ENCODE results near the gene TUBG2. TPM values are rescaled to one million over a fixed set of nuclear protein-coding genes. Genes with fewer than 3 reads are reported as not detected.

The TUBG2 gene
- total RNA-seq, 1 experiment from 2014 or later: 26.1 TPM

GRCh38 chr17:42673266-42673884, 14.3 kb downstream of the TUBG2 start:
- Mint-ChIP-seq H3K36me3 (ENCODE audit: insufficient read depth, unreplicated experiment) (peaks cover 86% of the 10 kb centered on the region), H3K27me3 (ENCODE audit: unreplicated experiment) (no peaks in the 10 kb centered on the region), H3K27ac (ENCODE audit: unreplicated experiment) (no peak overlapping the region), H3K4me3 (ENCODE audit: low read depth, unreplicated experiment) (no peak overlapping the region), H3K4me1 (ENCODE audit: low read depth, unreplicated experiment) (peaks cover 34% of the 10 kb centered on the region), H3K9me3 (ENCODE audit: low read depth, unreplicated experiment) (no peaks in the 10 kb centered on the region)
- DNase-seq: no peak
- CTCF ChIA-PET: interaction anchor here (0.8 to 2.3 kb wide), 3 partner anchors 10 to 55 kb away, joined by 3 to 8 read pairs (median 5); no protein-coding TSS in a partner anchor
- no peak for TF ChIP-seq CTCF (IDR thresholded peaks at IDR 0.05; ENCODE audit: unreplicated experiment)
- BruUV-seq (replicated peaks): no TSS peak
- intact Hi-C loops (cut with micrococcal nuclease; ENCODE audit: unreplicated experiment): loop anchor here (10.0 kb wide), 1 partner anchor 91 kb away; the partner anchor contains the start of gene RAMP2

- Mint-ChIP-seq H3K27me3 (ENCODE audit: unreplicated experiment) (no peaks in the 10 kb centered on the region), H3K36me3 (ENCODE audit: insufficient read depth, unreplicated experiment) (peaks cover 86% of the 10 kb centered on the region), H3K4me3 (ENCODE audit: low read depth, unreplicated experiment) (peak overlapping the region; percentile 93), H3K4me1 (ENCODE audit: low read depth, unreplicated experiment) (peaks cover 31% of the 10 kb centered on the region), H3K27ac (ENCODE audit: unreplicated experiment) (peak overlapping the region; percentile 43), H3K9me3 (ENCODE audit: low read depth, unreplicated experiment) (no peaks in the 10 kb centered on the region)
- intact Hi-C loops (cut with micrococcal nuclease; ENCODE audit: unreplicated experiment): loop anchor here (10.0 kb wide), 1 partner anchor 91 kb away; the partner anchor contains the start of gene RAMP2
- CTCF ChIA-PET: interaction anchor here (0.6 to 2.3 kb wide), 8 partner anchors 9 to 96 kb away, joined by 3 to 8 read pairs (median 4); partner anchors contain the start of genes RETREG3 and TUBG1
- BruUV-seq (replicated peaks): no TSS peak
- peak; percentile 87 for TF ChIP-seq CTCF (IDR thresholded peaks at IDR 0.05; ENCODE audit: unreplicated experiment)
- DNase-seq: peak; percentile 60
These were observed 15.0 kb downstream of the TUBG2 start for GRCh38 chr17:42673885-42674754.

GRCh38 chr17:42674755-42675347, 15.8 kb downstream of the TUBG2 start:
- Mint-ChIP-seq H3K4me1 (ENCODE audit: low read depth, unreplicated experiment) (peaks cover 31% of the 10 kb centered on the region), H3K36me3 (ENCODE audit: insufficient read depth, unreplicated experiment) (peaks cover 86% of the 10 kb centered on the region), H3K4me3 (ENCODE audit: low read depth, unreplicated experiment) (peak overlapping the region; percentile 93), H3K27me3 (ENCODE audit: unreplicated experiment) (no peaks in the 10 kb centered on the region), H3K9me3 (ENCODE audit: low read depth, unreplicated experiment) (no peaks in the 10 kb centered on the region), H3K27ac (ENCODE audit: unreplicated experiment) (peak overlapping the region; percentile 43)
- BruUV-seq (replicated peaks): no TSS peak
- peak; percentile 32 for DNase-seq
- CTCF ChIA-PET: interaction anchor here (0.6 to 2.3 kb wide), 6 partner anchors 9 to 96 kb away, joined by 3 to 8 read pairs (median 4); partner anchors contain the start of genes RETREG3 and TUBG1
- intact Hi-C loops (cut with micrococcal nuclease; ENCODE audit: unreplicated experiment): loop anchor here (5.0 to 10.0 kb wide), 3 partner anchors 68 to 98 kb away; partner anchors contain the start of genes PSMC3IP, RAMP2, RETREG3 and TUBG1
- TF ChIP-seq CTCF (IDR thresholded peaks at IDR 0.05; ENCODE audit: unreplicated experiment): no peak
